Stimulated activated CD4-positive, alpha-beta T cell treated with anti-CD3 and anti-CD28 coated beads, Interleukin-12 subunit alpha, Interleukin-12 subunit beta, amount 100 ng/mL, for 48 hours (primary cell): ENCODE measurements around the gene LDB2.

Experiments used
- DNase-seq, 3 donors: peaks; one replicate each; pipeline ENCODE4 v3.0.0-alpha.2; 2020; ENCODE audit warnings: low read depth in 2 of 3, low spot score in 1 of 3

The LDB2 gene

GRCh38 chr4:16726368-16727050, 171.9 kb downstream of the LDB2 start:
- DNase-seq, result no peak

- DNase-seq, result no peak
Measured at GRCh38 chr4:16725252-16725651, 173.2 kb downstream of the LDB2 start.

GRCh38 chr4:16722416-16722815, 176.0 kb downstream of the LDB2 start:
- no peak for DNase-seq

- no peak for DNase-seq
Measured at GRCh38 chr4:16721613-16722291, 176.7 kb downstream of the LDB2 start.

GRCh38 chr4:16720761-16721160, 177.7 kb downstream of the LDB2 start:
- DNase-seq, result no peak

- no peak for DNase-seq
Measured at GRCh38 chr4:16717266-16717970, 181.0 kb downstream of the LDB2 start.

- DNase-seq, result no peak
Measured at GRCh38 chr4:16715482-16715881, 183.0 kb downstream of the LDB2 start.

- no peak for DNase-seq
Measured at GRCh38 chr4:16714191-16714590, 184.3 kb downstream of the LDB2 start.

- no peak for DNase-seq
Measured at GRCh38 chr4:16713696-16714095, 184.7 kb downstream of the LDB2 start.

- DNase-seq, result no peak
Measured at GRCh38 chr4:16713271-16713670, 185.2 kb downstream of the LDB2 start.

- no peak for DNase-seq
Measured at GRCh38 chr4:16710198-16710597, 188.2 kb downstream of the LDB2 start.

- no peak for DNase-seq
Measured at GRCh38 chr4:16707874-16708273, 190.6 kb downstream of the LDB2 start.

GRCh38 chr4:16706251-16706650, 192.2 kb downstream of the LDB2 start:
- DNase-seq, result no peak

- DNase-seq, result no peak
Measured at GRCh38 chr4:16705341-16705740, 193.1 kb downstream of the LDB2 start.

- DNase-seq, result no peak
Measured at GRCh38 chr4:16704489-16704888, 194.0 kb downstream of the LDB2 start.

GRCh38 chr4:16695896-16696295, 202.5 kb downstream of the LDB2 start:
- DNase-seq, result no peak

GRCh38 chr4:16694884-16695276, 203.6 kb downstream of the LDB2 start:
- DNase-seq, result no peak

- no peak for DNase-seq
Measured at GRCh38 chr4:16694173-16694883, 204.1 kb downstream of the LDB2 start.

- DNase-seq, result no peak
Measured at GRCh38 chr4:16693641-16694040, 204.8 kb downstream of the LDB2 start.

GRCh38 chr4:16692961-16693506, 205.4 kb downstream of the LDB2 start:
- no peak for DNase-seq

GRCh38 chr4:16692524-16692923, 205.9 kb downstream of the LDB2 start:
- no peak for DNase-seq
